GM19035 (cell line): Measurements from ENCODE around the gene RALGPS2.

ENCODE experiments used
- ATAC-seq: cut with Tn5 transposase; IDR thresholded peaks from one replicate; pipeline ENCODE4 v1.9.1; 2021; ENCODE audit not compliant: unreplicated experiment

The RALGPS2 gene

GRCh38 chr1:178961868-178962267, 236.8 kb downstream of the RALGPS2 start:
- no peak for ATAC-seq

- ATAC-seq: no peak
These were observed 238.0 kb downstream of the RALGPS2 start for GRCh38 chr1:178962853-178963711.

- ATAC-seq: no peak
These were observed 239.7 kb downstream of the RALGPS2 start for GRCh38 chr1:178964469-178965330.

- no peak for ATAC-seq
These were observed 241.3 kb downstream of the RALGPS2 start for GRCh38 chr1:178966312-178966711.

- ATAC-seq: no peak
These were observed 244.4 kb downstream of the RALGPS2 start for GRCh38 chr1:178969226-178969987.

GRCh38 chr1:178970184-178970583, 245.1 kb downstream of the RALGPS2 start:
- no peak for ATAC-seq
